GM10248 (cell line): ENCODE results near the gene CDPF1.
A peak's percentile ranks its signal among the peaks of the same experiment; 100 is the strongest.

Experiments used
- CTCF ChIA-PET: fragments of 300-600 bp; sonication (Branson Sonifier 250); formaldehyde crosslinking; extraction: SDS; loops from one replicate; lab custom pipeline; 2021; ENCODE audit warnings: antibody characterized with exemption; lab: Yijun Ruan, JAX
- POLR2A ChIA-PET: fragments of 350-650 bp; sonication (Branson Sonifier 250); formaldehyde crosslinking; extraction: SDS; loops from one replicate; lab custom pipeline; 2020; ENCODE audit warnings: antibody characterized with exemption; lab: Yijun Ruan, JAX
- DNase-seq: peaks from one replicate; pipeline ENCODE4 v3.0.0; 2012; ENCODE audit errors: extremely low spot score
- CTCF ChIP-seq: IDR thresholded peaks from 2 replicates; pipeline ENCODE4 v1.5.1; 2012; ENCODE audit warnings: mild to moderate bottlenecking, low read depth; ENCODE audit errors: extremely low read depth, missing control alignments, control extremely low read depth

The CDPF1 gene

GRCh38 chr22:46289244-46289891 lies 39.3 kb upstream of the CDPF1 start:
- no peak for DNase-seq
- ChIA-PET CTCF (interaction anchor here (1.8 kb wide), 1 partner anchor 283 kb away, joined by 4 read pairs; no protein-coding TSS in a partner anchor), POLR2A (interaction anchor here (0.6 kb wide), 1 partner anchor 21 kb away, joined by 4 read pairs; the partner anchor contains the start of gene TTC38)
- TF ChIP-seq CTCF = no peak

DNA sequence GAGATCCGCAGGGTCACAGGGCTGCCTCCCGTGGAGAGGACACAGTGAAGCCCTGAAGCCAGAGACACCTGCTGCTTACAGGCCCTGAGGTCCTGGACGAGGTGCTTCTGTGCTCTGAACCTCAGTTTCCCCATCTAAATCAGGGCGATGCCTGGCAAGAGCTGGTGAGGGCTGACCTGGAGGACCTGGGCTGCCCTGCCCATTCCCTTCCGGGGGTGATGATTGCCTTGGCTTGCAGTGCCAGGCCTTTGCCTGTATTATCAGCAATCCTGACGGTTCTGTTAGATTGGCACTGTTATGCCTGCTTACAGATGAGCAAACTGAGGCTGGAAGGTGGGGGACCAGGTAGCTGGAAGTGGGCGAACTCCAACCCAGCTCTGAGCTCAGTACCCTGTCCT lies 38.8 kb upstream of the CDPF1 start:
- CTCF ChIA-PET = interaction anchor here (1.8 kb wide), 1 partner anchor 283 kb away, joined by 4 read pairs; no protein-coding TSS in a partner anchor
- POLR2A ChIA-PET = interaction anchor here (0.6 kb wide), 1 partner anchor 21 kb away, joined by 4 read pairs; the partner anchor contains the start of gene TTC38

GRCh38 chr22:46287873-46288751 lies 38.0 kb upstream of the CDPF1 start:
- POLR2A ChIA-PET = interaction anchor here (0.9 kb wide), 1 partner anchor 8 kb away, joined by 3 read pairs; the partner anchor contains the start of gene GTSE1
- TF ChIP-seq CTCF = no peak
- CTCF ChIA-PET = interaction anchor here (1.2 to 2.1 kb wide), 2 partner anchors 10 to 12 kb away, joined by 4 to 10 read pairs; no protein-coding TSS in a partner anchor
- DNase-seq = peak; percentile 87

More for the DNA sequence above, 38.8 kb upstream of the CDPF1 start:
- DNase-seq = no peak
- no peak for TF ChIP-seq CTCF

- ChIA-PET POLR2A (interaction anchor here (0.9 kb wide), 1 partner anchor 9 kb away, joined by 3 read pairs; the partner anchor contains the start of gene GTSE1), CTCF (interaction anchor here (1.0 to 2.1 kb wide), 3 partner anchors 9 to 253 kb away, joined by 3 to 10 read pairs (median 4); no protein-coding TSS in a partner anchor)
- DNase-seq = no peak
- TF ChIP-seq CTCF = no peak
These were observed 37.1 kb upstream of the CDPF1 start for GRCh38 chr22:46286941-46287872.

DNA sequence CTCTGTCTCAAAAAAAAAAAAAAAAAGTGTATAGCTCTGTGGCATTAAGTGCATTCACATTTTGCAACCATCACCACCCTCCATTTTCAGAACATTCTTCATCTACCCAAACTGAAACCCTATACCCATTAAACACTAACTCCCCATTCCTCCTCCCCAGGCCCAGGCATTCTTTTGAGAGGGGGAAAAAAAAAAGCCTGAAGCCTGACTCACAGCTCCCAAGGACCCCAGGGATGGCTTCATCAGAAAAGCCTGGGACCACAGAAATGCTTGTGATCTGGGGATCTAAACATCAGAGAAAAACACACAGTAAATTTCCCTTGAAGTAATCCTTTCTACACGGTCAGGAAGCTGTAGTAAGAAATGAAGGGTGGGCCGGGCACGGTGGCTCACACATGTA lies 35.9 kb upstream of the CDPF1 start:
- TF ChIP-seq CTCF = no peak
- no peak for DNase-seq
- ChIA-PET POLR2A (interaction anchor here (0.7 kb wide), 2 partner anchors 14 to 17 kb away, joined by 3 to 4 read pairs; no protein-coding TSS in a partner anchor), CTCF (interaction anchor here (1.0 kb wide), 1 partner anchor 252 kb away, joined by 3 read pairs; no protein-coding TSS in a partner anchor)
